HepG2 (cell line): ENCODE data around the gene TRPT1. TPM values are rescaled to one million over a fixed set of nuclear protein-coding genes. Genes with fewer than 3 reads are reported as not detected.

Experiments
- ATAC-seq: fragments of 200-7000 bp; cut with Tn5 transposase; 3 replicates; pipeline ENCODE4 v1.9.1; 2020; ENCODE audit warnings: mild to moderate bottlenecking, moderate library complexity
- BruUV-seq: library from RNA; stranded (reverse); fragments of 400-500 nt; replicated peaks from 2 replicates; lab custom pipeline; 2021; lab: Mats Ljungman, UMichigan
- CTCF ChIA-PET: fragments of 300-600 bp; formaldehyde crosslinking; extraction: SDS; loops from one replicate; lab custom pipeline; 2021; ENCODE audit warnings: low total read pairs, inconsistent platforms, low intra/inter-chr PET ratio; lab: Yijun Ruan, JAX
- POLR2A ChIA-PET: fragments of 350-600 bp; sonication (Branson Sonifier 250); formaldehyde crosslinking; loops from one replicate; lab custom pipeline; 2020; ENCODE audit warnings: antibody characterized with exemption, inconsistent platforms; lab: Yijun Ruan, JAX
- DNase-seq: peaks from one replicate; pipeline ENCODE4 v3.0.0-alpha.2; 2015; ENCODE audit warnings: low spot score
- FAIRE-seq: peaks from 3 replicates; lab custom pipeline; 2011; peaks lifted over from hg19 to GRCh38; lab: Jason Lieb, UNC
- H2AFZ ChIP-seq: one replicate; pipeline ENCODE4 v1.6.1; 2011; ENCODE audit warnings: low read length, inconsistent platforms
- H3K27ac ChIP-seq: fragments of 300-600 bp; 3 replicates; pipeline ENCODE4 v1.8.0; 2011; ENCODE audit warnings: mixed run types, mild to moderate bottlenecking, mixed read lengths, low read length, inconsistent platforms; ENCODE audit not compliant: insufficient read depth; ENCODE audit errors: extremely low read length
- H3K27me3 ChIP-seq, 2 experiments: fragments of 200-600 bp in 1 of 2; 2 replicates in 1 of 2; 3 replicates in 1 of 2; pipeline versions ENCODE4 v1.6.0 to v1.8.0; 2011; ENCODE audit warnings: low read length in 2 of 2, mild to moderate bottlenecking in 2 of 2, moderate library complexity in 2 of 2, inconsistent platforms in 1 of 2; ENCODE audit not compliant: insufficient read depth in 2 of 2, control insufficient read depth in 1 of 2
- H3K36me3 ChIP-seq, 2 experiments: fragments of 200-600 bp in 1 of 2; replicated peaks in 1 of 2; 2 replicates in 1 of 2; 3 replicates in 1 of 2; pipeline versions ENCODE4 v1.5.1 to v1.8.0; 2011; ENCODE audit warnings: low read length in 2 of 2, inconsistent platforms in 1 of 2; ENCODE audit not compliant: insufficient read depth in 2 of 2, control insufficient read depth in 1 of 2
- H3K4me1 ChIP-seq: 2 replicates; pipeline ENCODE4 v1.5.1; 2012; ENCODE audit warnings: low read length, inconsistent platforms; ENCODE audit not compliant: insufficient read depth
- H3K4me2 ChIP-seq: 2 replicates; pipeline ENCODE4 v1.6.0; 2011; ENCODE audit warnings: low read depth, low read length, inconsistent platforms
- H3K4me3 ChIP-seq, 3 experiments: fragments of 200-600 bp in 1 of 3; sonication (generic), shearing (Covaris generic) in 1 of 3; replicated peaks in 1 of 3; 2 replicates each; pipeline ENCODE4 v1.5.1; 2011 to 2016; ENCODE audit warnings: low read length in 3 of 3, inconsistent platforms in 2 of 3, low read depth in 2 of 3, mild to moderate bottlenecking in 2 of 3, control low read depth in 1 of 3, mixed read lengths in 1 of 3; ENCODE audit not compliant: insufficient read depth in 1 of 3
- H3K79me2 ChIP-seq: one replicate; pipeline ENCODE4 v1.6.1; 2011; ENCODE audit warnings: low read length, inconsistent platforms; ENCODE audit not compliant: insufficient read depth
- H3K9ac ChIP-seq: 2 replicates; pipeline ENCODE4 v1.6.0; 2011; ENCODE audit warnings: mild to moderate bottlenecking, low read depth, low read length, inconsistent platforms; ENCODE audit not compliant: insufficient read depth
- H3K9me3 ChIP-seq: 2 replicates; pipeline ENCODE4 v1.5.1; 2012; ENCODE audit warnings: mild to moderate bottlenecking, low read length
- H4K20me1 ChIP-seq: 2 replicates; pipeline ENCODE4 v1.6.0; 2011; ENCODE audit warnings: inconsistent platforms, mild to moderate bottlenecking, low read length, moderate library complexity; ENCODE audit not compliant: insufficient read depth
- AGO2 ChIP-seq: fragments of 200-400 bp; formaldehyde crosslinking; optimal IDR thresholded peaks from 2 replicates; pipeline ENCODE3; 2017; ENCODE audit warnings: mild to moderate bottlenecking, low read depth, low read length, moderate library complexity
- CAMTA2 ChIP-seq: sonication (generic); formaldehyde crosslinking; IDR thresholded peaks from 2 replicates; pipeline ENCODE4 v1.4.0; 2020; ENCODE audit warnings: mild to moderate bottlenecking, missing genetic modification reagents, borderline replicate concordance
- MZF1 ChIP-seq: sonication (generic); formaldehyde crosslinking; IDR thresholded peaks from 2 replicates; pipeline ENCODE4 v1.8.1; 2023; ENCODE audit warnings: mild to moderate bottlenecking, missing genetic modification reagents, borderline replicate concordance
- NFKB2 ChIP-seq: sonication (generic); formaldehyde crosslinking; IDR thresholded peaks from 2 replicates; pipeline ENCODE4 v1.4.0; 2020; ENCODE audit warnings: missing genetic modification reagents, borderline replicate concordance
- POLR2AphosphoS2 ChIP-seq: IDR thresholded peaks from 2 replicates; pipeline ENCODE4 v1.6.1; 2011; ENCODE audit warnings: low read depth, low read length, improper control_type of control experiment
- RARA ChIP-seq: IDR thresholded peaks from 2 replicates; pipeline ENCODE4 v1.6.1; 2016; ENCODE audit warnings: missing genetic modification reagents, missing compliant biosample characterization
- RBM22 ChIP-seq: fragments of 200-400 bp; formaldehyde crosslinking; optimal IDR thresholded peaks from 2 replicates; pipeline ENCODE3; 2017; ENCODE audit warnings: mild to moderate bottlenecking, low read length, moderate library complexity
- ZNF205 ChIP-seq: IDR thresholded peaks from 2 replicates; pipeline ENCODE4 v1.6.1; 2018; ENCODE audit warnings: missing biosample characterization, missing genetic modification reagents
- ZNF446 ChIP-seq: sonication (generic); formaldehyde crosslinking; IDR thresholded peaks from 2 replicates; pipeline ENCODE4 v1.5.0; 2020; ENCODE audit warnings: mild to moderate bottlenecking, missing genetic modification reagents
- ZNF782 ChIP-seq: sonication (generic); formaldehyde crosslinking; IDR thresholded peaks from 2 replicates; pipeline ENCODE4 v1.4.0; 2020; ENCODE audit warnings: missing genetic modification reagents, mild to moderate bottlenecking, borderline replicate concordance
- ZSCAN21 ChIP-seq: sonication (generic); formaldehyde crosslinking; IDR thresholded peaks from 2 replicates; pipeline ENCODE4 v1.8.0; 2022; ENCODE audit warnings: mild to moderate bottlenecking, missing genetic modification reagents, moderate library complexity, borderline replicate concordance
- WGBS: methylation state at CpG from one replicate; pipeline ENCODE4 v1.1.6; 2017; ENCODE audit warnings: low lambda C conversion rate; 5-methylcytosine and 5-hydroxymethylcytosine counted together
- in situ Hi-C: cut with HindIII; loops from 2 replicates; pipeline ENCODE4 v1.10.0; 2017; ENCODE audit warnings: low pct_unique_long_range_greater_than_20kb; ENCODE audit not compliant: extremely low pct_ligation_motif_present
- intact Hi-C: fragments of 100-400 bp; cut with micrococcal nuclease; formaldehyde crosslinking; loops from one replicate; pipeline ENCODE4 v1.10.0; 2022; ENCODE audit not compliant: unreplicated experiment
- polyA plus RNA-seq, 8 experiments: library from polyadenylated mRNA; depleted of rRNA in 3 of 8; stranded (reverse) in 7 of 8; unstranded in 1 of 8; fragments of >200 nt; fragmentation: Illumina TruSeq in 4 of 8; extraction: Trizol in 4 of 8; gene quantifications; 2 replicates each; pipeline versions ENCODE4 v1.2.1 to v1.2.3, GENCODE V29; 2011 to 2016; ENCODE audit warnings: low read depth in 4 of 8, missing spikeins in 1 of 8, mixed read lengths in 1 of 8; ENCODE audit not compliant: insufficient read depth in 1 of 8
- total RNA-seq, 5 experiments: library from RNA; depleted of rRNA; stranded (reverse); fragments of >200 nt; fragmentation: Illumina TruSeq; extraction: Trizol; gene quantifications; 2 replicates each; pipeline ENCODE4 v1.2.3, GENCODE V29; 2016; ENCODE audit warnings: low read depth in 1 of 5
- TF ChIP-seq, protein P1 (sequence below): sonication (generic); formaldehyde crosslinking; IDR thresholded peaks from 2 replicates; pipeline ENCODE4 v1.4.0; 2020; ENCODE audit warnings: missing genetic modification reagents
- TF ChIP-seq, protein P2 (sequence below): sonication (generic); formaldehyde crosslinking; IDR thresholded peaks from 2 replicates; pipeline ENCODE4 v1.5.1; 2020; ENCODE audit warnings: mild to moderate bottlenecking, missing genetic modification reagents, moderate library complexity

The TRPT1 gene
- total and polyA plus RNA-seq, 2 of the 13 experiments (the other 11 are each of a cell fraction or from before 2014, with no cell fraction given) = 24.8 to 40.7 TPM

DNA sequence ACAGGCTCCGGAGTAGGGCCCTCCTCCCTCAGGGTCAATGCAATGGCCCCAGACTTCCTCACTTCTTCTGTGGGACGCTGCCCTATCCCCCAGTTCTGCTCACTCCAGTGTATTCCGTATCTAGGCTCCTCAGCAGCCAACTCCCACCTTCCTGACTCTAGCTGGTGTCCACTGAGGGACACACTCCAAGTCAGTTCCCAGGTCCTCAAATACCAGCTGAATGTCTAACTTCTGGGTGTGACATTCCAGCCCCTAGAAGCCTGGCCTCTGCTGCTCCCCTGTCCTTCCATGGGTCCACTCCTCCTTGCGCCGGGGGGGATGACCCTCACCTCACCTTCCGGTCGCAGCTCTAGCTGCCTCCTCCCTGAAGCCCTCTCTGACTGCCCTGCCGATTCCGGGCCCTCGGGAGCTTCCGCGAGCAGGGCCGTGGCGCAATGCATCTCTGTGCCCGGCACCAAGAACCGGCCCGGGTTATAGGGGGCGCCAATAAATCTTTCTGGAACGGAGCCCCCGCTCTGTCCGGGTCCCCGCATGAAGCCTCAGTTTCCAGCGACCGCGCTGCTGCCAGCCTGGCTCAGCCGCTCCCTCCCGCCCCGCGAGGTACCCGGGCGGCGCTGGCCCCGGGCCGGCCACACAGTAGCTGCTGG is 43.0 kb upstream of the TRPT1 start (continued):
- TF ChIP-seq ZNF782 (0 out of 2 replicates have a peak, but pooled peaks have one; percentile 68), AGO2 (peak; percentile 97), POLR2AphosphoS2 (no peak), ZNF205 (0 out of 2 replicates have a peak, but pooled peaks have one; percentile 33)
- TF ChIP-seq, all 625 proteins: peak for 71

DNA sequence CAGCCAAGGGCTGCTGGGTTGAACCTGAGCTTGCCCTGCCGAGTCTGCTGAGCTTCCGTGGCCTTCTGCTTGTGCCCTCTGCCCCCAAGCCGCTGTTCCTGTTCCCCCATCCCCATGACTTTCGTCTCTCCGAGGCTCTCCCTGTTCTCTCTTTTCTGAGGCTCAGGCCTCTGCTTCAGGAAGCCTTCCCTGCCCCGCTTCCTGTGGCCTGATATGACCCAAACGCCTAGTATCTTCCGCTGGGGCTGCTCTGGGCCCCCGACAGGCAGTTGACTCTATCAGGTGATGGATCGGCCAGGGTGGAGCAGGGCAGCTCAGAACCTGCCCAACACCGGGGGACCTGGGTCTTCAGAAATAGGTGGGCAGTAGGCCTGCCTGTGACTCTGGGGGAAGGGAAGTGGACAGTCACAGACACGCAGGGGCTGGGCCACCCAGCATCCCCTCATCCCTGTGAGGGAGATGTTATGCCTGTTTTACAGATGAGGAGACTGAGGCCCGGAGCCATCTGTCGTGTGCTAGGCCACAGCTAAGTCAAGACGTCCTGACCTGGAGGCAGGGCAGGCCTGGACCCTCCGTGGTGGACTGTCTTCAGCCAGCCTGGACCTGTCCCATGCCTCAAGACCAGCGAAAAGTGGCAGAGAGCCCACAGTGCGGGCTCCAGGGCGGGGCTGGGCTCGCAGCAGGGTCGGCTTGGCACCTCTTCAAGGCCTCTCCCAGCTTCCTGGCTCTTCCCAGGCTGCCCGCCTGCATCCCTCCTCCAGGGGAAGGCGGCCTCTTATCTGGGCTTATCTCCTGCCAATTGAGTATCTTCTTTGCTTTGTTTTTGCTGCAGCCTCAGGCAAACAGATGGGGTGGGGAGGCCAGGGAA is 42.3 kb upstream of the TRPT1 start:
- CTCF ChIA-PET = no interaction called here
- peak overlapping the region; percentile 75 for H3K9ac ChIP-seq
- no peak for DNase-seq
- no peak for TF ChIP-seq MZF1 (CRISPR knock-in tag)
- TF ChIP-seq ZSCAN21 = no peak
- TF ChIP-seq CAMTA2 (CRISPR knock-in tag) = no peak
- TF ChIP-seq, protein P1, sequence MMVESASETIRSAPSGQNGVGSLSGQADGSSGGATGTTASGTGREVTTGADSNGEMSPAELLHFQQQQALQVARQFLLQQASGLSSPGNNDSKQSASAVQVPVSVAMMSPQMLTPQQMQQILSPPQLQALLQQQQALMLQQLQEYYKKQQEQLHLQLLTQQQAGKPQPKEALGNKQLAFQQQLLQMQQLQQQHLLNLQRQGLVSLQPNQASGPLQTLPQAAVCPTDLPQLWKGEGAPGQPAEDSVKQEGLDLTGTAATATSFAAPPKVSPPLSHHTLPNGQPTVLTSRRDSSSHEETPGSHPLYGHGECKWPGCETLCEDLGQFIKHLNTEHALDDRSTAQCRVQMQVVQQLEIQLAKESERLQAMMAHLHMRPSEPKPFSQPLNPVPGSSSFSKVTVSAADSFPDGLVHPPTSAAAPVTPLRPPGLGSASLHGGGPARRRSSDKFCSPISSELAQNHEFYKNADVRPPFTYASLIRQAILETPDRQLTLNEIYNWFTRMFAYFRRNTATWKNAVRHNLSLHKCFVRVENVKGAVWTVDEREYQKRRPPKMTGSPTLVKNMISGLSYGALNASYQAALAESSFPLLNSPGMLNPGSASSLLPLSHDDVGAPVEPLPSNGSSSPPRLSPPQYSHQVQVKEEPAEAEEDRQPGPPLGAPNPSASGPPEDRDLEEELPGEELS (CRISPR knock-in tag) = 0 out of 2 replicates have a peak, but pooled peaks have one; percentile 15
- no peak for TF ChIP-seq ZNF446
- no peak for TF ChIP-seq NFKB2 (CRISPR knock-in tag)
- TF ChIP-seq, protein P2, sequence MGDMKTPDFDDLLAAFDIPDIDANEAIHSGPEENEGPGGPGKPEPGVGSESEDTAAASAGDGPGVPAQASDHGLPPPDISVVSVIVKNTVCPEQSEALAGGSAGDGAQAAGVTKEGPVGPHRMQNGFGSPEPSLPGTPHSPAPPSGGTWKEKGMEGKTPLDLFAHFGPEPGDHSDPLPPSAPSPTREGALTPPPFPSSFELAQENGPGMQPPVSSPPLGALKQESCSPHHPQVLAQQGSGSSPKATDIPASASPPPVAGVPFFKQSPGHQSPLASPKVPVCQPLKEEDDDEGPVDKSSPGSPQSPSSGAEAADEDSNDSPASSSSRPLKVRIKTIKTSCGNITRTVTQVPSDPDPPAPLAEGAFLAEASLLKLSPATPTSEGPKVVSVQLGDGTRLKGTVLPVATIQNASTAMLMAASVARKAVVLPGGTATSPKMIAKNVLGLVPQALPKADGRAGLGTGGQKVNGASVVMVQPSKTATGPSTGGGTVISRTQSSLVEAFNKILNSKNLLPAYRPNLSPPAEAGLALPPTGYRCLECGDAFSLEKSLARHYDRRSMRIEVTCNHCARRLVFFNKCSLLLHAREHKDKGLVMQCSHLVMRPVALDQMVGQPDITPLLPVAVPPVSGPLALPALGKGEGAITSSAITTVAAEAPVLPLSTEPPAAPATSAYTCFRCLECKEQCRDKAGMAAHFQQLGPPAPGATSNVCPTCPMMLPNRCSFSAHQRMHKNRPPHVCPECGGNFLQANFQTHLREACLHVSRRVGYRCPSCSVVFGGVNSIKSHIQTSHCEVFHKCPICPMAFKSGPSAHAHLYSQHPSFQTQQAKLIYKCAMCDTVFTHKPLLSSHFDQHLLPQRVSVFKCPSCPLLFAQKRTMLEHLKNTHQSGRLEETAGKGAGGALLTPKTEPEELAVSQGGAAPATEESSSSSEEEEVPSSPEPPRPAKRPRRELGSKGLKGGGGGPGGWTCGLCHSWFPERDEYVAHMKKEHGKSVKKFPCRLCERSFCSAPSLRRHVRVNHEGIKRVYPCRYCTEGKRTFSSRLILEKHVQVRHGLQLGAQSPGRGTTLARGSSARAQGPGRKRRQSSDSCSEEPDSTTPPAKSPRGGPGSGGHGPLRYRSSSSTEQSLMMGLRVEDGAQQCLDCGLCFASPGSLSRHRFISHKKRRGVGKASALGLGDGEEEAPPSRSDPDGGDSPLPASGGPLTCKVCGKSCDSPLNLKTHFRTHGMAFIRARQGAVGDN (CRISPR knock-in tag) = peak; percentile 36; the same call in 1 of the 2 replicates
- peak; percentile 13 for TF ChIP-seq RBM22
- 0 out of 2 replicates have a peak, but pooled peaks have one; percentile 16 for TF ChIP-seq RARA (CRISPR knock-in tag)

More for the DNA sequence above, 42.3 kb upstream of the TRPT1 start:
- Histone ChIP-seq H4K20me1 (no peaks in the 10 kb centered on the region), H3K9me3 (no peaks in the 10 kb centered on the region), H3K79me2 (peaks cover 14% of the 10 kb centered on the region), H3K36me3 (peaks cover under 1 to 4% of the 10 kb centered on the region in 2 experiments; a peak in 2 of 5 replicates), H3K27me3 (no peaks in the 10 kb centered on the region), H3K4me1 (peaks cover 31% of the 10 kb centered on the region), H3K4me2 (peak overlapping the region; percentile 95), H3K4me3 (peak overlapping the region; percentile 71 to 89 (median 86)), H2AFZ (no peak overlapping the region), H3K27ac (peak overlapping the region; percentile 78)
- in situ Hi-C loops = no loop called here
- no peak for ATAC-seq
- no peak for FAIRE-seq
- intact Hi-C loops = loop anchor here (2.0 kb wide), 1 partner anchor 17 kb away; the partner anchor contains the start of gene PLCB3
- 26% methylated on average over 10 of the region's 23 CpGs for WGBS
- BruUV-seq = no TSS peak
- POLR2A ChIA-PET = interaction anchor here (0.7 to 5.9 kb wide), 16 partner anchors 8 to 103 kb away, joined by 3 to 113 read pairs (median 6); partner anchors contain the start of genes BAD, ESRRA, FERMT3 and FKBP2
